T-helper 2 cell treated with Interferon-gamma antibody and Interleukin-4, amounts not matched to agents 100 ng/mL and 5 ng/mL, for 36 hours (primary cell): ENCODE data around the gene KATNIP. TPM values are rescaled to one million over a fixed set of nuclear protein-coding genes. Genes with fewer than 3 reads are reported as not detected.

Source experiments
- intact Hi-C: fragments of 100-400 bp; cut with micrococcal nuclease; formaldehyde crosslinking; loops from one replicate; pipeline ENCODE4 v1.15.1; 2023
- total RNA-seq: library from RNA; stranded (reverse); gene quantifications from 2 replicates; pipeline ENCODE4 v1.2.3, GENCODE V29; 2022

Gene KATNIP
- total RNA-seq, 1 donor from 2014 or later: 14.9 TPM

- intact Hi-C loops: no loop called here
Observed at GRCh38 chr16:27579087-27579980, 29.4 kb downstream of the KATNIP start.

- intact Hi-C loops: no loop called here
Observed at GRCh38 chr16:27582883-27583282, 32.9 kb downstream of the KATNIP start.

GRCh38 chr16:27583634-27584033, 33.7 kb downstream of the KATNIP start:
- intact Hi-C loops: no loop called here

GRCh38 chr16:27585200-27585599, 35.3 kb downstream of the KATNIP start:
- intact Hi-C loops: no loop called here

GRCh38 chr16:27586711-27587110, 36.8 kb downstream of the KATNIP start:
- intact Hi-C loops: no loop called here

- intact Hi-C loops: no loop called here
Observed at GRCh38 chr16:27588057-27588456, 38.1 kb downstream of the KATNIP start.

GRCh38 chr16:27591837-27592236, 41.9 kb downstream of the KATNIP start:
- intact Hi-C loops: no loop called here

GRCh38 chr16:27595475-27595874, 45.5 kb downstream of the KATNIP start:
- intact Hi-C loops: no loop called here

- intact Hi-C loops: no loop called here
Observed at GRCh38 chr16:27595993-27596392, 46.0 kb downstream of the KATNIP start.

GRCh38 chr16:27596411-27596810, 46.5 kb downstream of the KATNIP start:
- intact Hi-C loops: no loop called here

GRCh38 chr16:27597361-27597760, 47.4 kb downstream of the KATNIP start:
- intact Hi-C loops: no loop called here

GRCh38 chr16:27598220-27598619, 48.3 kb downstream of the KATNIP start:
- intact Hi-C loops: no loop called here

GRCh38 chr16:27598931-27599565, 49.1 kb downstream of the KATNIP start:
- intact Hi-C loops: no loop called here

- intact Hi-C loops: loop anchor here (5.0 kb wide), 1 partner anchor 268 kb away; no protein-coding TSS in a partner anchor
Observed at GRCh38 chr16:27599606-27600005, 49.7 kb downstream of the KATNIP start.

Other genes with a start within 250 kb of the KATNIP start
- 389 and 411 TPM in 2 replicates for gene IL4R, start 236.2 kb upstream of the KATNIP start, total RNA-seq
- 25.9 and 26.2 TPM in 2 replicates for gene IL21R, start 148.0 kb upstream of the KATNIP start, total RNA-seq
- 52.3 and 52.7 TPM in 2 replicates for gene GTF3C1, start 231 bp upstream of the KATNIP start, total RNA-seq